GM19395 (cell line): Measurements from ENCODE around the gene KCTD21.
A peak's percentile ranks its signal among the peaks of the same experiment; 100 is the strongest.

Experiments used
- ATAC-seq: cut with Tn5 transposase; IDR thresholded peaks from one replicate; pipeline ENCODE4 v1.9.1; 2021; ENCODE audit warnings: mild to moderate bottlenecking, moderate library complexity; ENCODE audit not compliant: unreplicated experiment

Gene KCTD21

DNA sequence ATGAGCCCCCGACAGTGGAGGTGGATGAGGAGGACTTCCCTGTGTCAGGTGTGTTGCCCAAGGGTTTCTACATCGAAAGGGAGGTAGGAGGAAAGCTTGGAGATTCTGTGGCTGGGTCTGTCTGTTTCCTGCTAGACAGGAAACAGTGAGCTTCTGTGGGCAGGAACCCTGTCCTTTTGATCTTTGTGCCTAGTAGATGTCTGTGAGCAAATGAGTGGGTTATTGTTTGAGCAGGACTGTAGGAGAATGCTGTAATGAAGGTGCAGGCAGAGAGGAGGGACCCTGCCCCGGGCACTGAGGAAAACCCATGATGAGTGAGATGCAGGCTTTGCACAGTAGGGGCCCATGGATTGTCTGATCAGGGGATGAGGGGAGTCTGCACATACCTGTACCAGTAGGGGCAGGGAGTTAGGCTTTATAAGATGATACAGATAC is 14.3 kb upstream of the KCTD21 start:
- no peak for ATAC-seq

GRCh38 chr11:78201096-78201818 is 12.8 kb upstream of the KCTD21 start:
- ATAC-seq, result no peak

DNA sequence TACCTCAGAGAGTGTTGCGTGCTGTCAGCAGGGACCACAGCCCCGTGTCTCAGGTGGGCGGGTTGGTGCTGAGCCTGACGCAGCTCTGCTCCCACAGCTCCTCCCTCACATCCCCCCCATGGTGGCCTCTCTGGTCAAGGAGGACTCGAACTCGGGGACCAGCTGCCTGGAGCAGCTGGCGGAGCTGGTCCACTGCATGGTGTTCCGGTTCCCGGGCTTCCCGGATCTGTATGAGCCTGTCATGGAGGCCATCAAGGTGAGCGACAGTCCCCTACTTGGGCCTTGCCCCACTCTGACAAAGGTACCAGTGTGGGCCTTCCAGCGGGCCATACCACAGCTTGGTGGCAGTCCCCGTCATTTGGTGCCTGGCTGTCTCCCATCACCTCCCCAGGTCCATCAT is 12.1 kb upstream of the KCTD21 start:
- ATAC-seq, result no peak

- no peak for ATAC-seq
These were observed 11.6 kb upstream of the KCTD21 start for GRCh38 chr11:78200061-78200460.

DNA sequence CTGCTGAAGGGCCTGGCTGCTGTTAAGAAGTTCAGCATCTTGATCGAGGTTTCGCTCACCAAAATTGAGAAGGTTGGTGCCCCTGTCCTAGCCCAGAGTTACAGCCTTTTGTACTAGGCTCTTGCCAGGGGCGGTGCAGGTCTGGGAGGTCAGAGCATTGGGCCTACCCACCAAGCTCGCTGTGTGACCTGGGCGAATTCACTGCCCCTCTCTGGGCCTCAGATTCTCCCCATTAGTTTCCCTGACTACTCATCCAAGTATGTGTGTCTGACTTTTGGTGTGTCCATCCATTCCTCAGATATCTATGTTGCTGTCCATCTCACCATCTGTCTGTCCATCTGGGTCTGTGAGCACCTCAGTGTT is 11.2 kb upstream of the KCTD21 start:
- no peak for ATAC-seq

DNA sequence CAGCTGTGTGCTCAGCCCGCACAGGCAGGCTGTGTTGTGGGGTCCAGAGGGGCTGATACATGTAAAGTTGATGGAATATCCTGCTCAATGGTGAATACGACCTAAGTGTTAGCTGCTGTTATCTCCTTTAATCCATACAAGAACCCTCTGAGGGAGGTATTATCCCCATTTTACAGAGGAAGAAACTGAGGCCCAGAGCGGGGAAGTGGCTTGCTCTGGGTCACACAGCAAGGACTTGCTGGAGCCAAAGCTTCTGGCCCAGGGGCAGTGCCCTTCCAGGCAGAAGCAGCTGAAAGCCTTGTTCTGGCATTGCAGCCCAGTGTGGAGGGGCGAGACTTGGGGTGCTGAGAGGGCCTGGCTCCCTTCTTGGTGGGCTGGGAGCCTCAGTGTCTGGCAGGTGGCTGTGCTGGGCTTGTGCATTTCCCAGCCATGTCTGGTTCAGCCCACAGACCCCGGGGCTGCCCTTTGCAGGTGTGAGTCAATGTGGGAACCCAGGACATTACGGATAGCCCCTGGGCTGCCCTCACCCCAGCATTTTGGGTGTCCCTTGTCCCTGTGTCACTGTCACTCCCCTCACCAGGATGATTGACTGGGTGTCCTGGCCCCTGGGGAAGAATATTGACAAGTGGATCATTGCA is 10.7 kb upstream of the KCTD21 start:
- no peak for ATAC-seq

GRCh38 chr11:78197816-78198215 is 9.4 kb upstream of the KCTD21 start:
- ATAC-seq, result no peak

- ATAC-seq, result no peak
These were observed 8.2 kb upstream of the KCTD21 start for GRCh38 chr11:78196661-78197091.

DNA sequence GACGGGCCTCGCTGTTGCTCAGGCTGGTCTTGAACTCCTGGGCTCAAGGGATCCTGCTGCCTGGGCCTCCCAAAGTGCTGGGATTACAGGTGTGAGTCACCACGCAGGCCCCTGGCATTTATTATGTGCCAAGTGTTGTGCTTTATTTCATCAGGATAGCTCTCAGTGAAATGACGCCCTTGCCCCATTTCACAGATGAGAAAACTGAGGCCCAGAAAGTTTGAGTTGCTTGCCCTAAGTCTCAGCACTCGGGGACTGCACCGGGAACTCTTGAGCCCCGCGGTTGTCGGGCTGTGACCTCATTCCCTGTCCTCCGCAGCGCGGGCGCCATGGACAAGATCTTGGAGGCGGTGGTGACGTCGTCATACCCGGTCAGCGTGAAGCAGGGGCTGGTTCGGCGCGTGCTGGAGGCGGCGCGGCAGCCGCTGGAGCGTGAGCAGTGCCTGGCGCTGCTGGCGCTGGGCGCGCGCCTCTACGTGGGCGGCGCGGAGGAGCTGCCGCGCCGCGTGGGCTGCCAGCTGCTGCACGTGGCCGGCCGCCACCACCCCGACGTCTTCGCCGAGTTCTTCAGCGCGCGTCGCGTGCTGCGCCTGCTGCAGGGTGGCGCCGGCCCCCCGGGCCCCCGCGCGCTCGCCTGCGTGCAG is 7.6 kb upstream of the KCTD21 start:
- ATAC-seq, result no peak

DNA sequence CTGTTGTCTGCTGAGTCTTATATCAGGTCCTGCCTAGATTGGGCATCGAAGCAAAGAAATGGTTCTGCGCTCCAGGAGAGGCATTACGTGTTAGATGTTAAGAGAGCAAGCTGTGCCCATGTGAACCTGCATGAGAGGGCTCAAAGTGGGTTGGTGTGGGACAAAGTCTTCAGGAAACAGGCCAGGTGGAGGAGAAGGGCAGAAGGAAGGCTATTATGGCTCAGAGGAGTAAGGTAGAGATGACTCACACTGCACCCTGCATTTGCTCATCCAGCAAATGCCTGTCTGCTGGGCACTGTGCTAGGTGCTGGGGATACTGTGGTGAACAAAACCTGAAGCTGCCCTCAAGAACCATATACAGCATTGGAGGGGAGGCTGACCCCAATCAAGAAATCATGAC is 6.1 kb upstream of the KCTD21 start:
- ATAC-seq, result no peak

- no peak for ATAC-seq
These were observed 5.4 kb upstream of the KCTD21 start for GRCh38 chr11:78193806-78194205.

- ATAC-seq, result no peak
These were observed 4.5 kb upstream of the KCTD21 start for GRCh38 chr11:78192911-78193351.

DNA sequence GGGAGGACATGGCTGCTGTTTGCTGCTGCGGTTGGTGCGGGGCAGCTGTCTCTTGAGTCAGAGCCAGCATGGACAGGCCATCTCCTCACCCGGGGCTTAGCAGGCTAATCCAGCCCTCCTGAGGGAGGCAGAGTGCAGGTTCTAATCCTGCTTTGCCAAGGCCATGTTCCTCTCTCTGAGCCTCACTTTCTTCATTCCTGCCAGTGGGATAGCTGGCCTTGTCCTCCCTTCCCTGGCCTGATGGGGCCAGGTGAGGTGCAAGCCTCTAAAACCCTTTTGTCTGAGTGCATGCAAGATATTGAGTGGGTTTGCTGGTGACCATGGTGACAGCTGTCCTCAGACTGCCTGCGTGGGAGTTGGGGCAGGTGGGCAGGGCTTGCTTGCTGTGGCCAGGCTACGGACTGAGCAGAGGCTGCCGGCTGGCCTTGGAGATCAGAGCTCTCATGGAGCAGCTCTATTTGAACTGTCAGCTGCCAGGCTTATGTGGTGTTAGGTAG is 3.8 kb upstream of the KCTD21 start:
- no peak for ATAC-seq

DNA sequence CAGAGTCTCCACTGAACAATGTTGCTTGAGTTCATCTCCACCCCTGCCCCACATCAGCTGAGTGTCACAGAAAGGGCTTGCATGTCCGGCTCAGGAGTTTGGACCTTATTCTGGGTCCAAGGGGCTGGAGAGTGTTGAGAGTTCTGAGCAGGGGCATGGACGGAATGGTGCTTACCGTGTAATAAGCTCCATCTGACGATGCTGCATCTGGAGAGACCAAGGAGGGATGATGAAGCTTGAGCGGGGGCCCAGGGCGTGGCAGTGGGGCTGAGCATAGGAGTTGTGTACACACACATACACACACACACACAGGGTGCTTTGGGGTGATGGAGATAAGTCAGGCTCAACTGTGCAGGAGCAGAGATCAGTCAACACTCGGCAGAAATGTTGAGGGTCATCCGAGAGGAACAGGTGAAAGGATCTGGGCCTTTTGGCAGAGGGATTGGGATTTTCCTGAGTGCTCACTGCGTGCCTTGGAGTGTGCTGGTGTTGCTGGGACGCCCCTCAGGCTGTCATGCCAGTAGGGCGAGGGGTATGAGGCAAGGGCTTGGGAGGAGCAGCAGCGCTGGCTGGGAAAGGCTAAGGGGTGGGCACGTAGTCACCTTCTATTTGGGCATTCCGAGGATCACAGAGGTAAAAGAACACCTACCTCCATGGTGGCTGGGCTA is 2.6 kb upstream of the KCTD21 start:
- ATAC-seq, result no peak

GRCh38 chr11:78190374-78190773 is 1.9 kb upstream of the KCTD21 start:
- no peak for ATAC-seq

- ATAC-seq, result no peak
These were observed 1.4 kb upstream of the KCTD21 start for GRCh38 chr11:78189851-78190250.

GRCh38 chr11:78189174-78189724 is 823 bp upstream of the KCTD21 start:
- no peak for ATAC-seq

DNA sequence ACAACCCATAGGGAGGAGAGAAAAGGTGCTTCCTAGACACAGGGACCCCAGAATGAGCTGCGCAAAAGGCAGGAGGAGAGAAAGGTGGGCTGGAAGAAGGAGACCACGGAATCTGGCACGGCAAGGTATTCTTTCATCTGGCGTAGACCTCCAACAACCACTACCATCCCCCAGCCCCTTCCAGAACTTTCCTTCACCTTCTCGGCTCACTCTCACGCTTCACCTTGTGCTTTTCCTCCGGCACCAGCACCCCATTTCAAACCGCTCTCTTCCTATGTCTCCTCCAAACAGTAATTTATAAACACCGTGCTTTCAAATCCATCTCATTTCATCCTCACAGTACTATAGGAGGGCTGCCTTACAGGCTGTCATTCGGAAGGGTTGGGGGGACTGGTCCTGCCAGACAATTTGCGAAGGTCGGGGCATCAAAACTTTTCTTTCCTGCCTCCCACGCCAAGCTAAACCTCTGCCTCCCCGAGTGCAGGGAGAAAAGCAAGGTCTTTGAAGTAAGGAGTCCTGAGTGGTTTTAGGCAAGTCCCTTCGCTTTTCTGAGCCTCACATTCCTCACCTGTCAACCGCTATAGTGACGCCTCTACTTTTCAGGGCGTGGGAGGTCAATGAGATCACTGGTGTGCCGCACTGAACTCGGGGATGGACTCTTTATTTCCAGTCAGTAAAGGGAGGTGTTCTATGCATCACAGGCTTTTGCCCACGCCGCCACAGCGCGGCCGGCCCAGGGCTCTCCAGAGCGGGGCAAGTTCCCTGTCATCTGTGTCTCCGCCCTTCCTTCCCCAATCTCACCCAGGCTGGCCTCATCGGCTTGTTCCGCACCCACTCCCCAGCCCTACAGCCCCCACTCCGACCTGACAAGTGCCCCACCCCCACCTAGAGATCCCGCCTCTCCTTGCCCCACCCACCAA is 800 bp downstream of the KCTD21 start:
- ATAC-seq, result peak; percentile 22

DNA sequence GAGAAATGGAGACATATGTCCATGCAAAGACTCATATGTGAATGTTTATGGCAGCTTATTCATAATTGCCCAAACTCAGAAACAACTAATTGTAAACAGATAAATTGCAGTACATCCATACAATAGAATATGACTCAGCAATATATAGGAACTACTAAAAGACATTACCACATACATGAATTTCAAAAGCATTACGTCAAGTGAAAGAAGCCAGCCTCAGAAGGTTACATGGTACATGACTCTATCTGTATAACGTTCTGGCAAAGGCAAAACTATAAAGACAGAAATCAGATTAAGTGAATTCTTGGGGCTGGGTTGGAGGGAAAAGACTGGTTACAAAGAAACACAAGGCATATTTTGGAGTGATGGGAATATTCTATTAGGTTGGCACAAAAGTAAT is 7.2 kb downstream of the KCTD21 start:
- ATAC-seq, result no peak

GRCh38 chr11:78180751-78181150 is 7.7 kb downstream of the KCTD21 start:
- ATAC-seq, result no peak
